Astrocyte (in vitro differentiated cells and primary cell): Measurements from ENCODE around the gene GORASP2. TPM values are rescaled to one million over a fixed set of nuclear protein-coding genes. Genes with fewer than 3 reads are reported as not detected.

Experiments
- DNase-seq: peaks from one replicate; pipeline ENCODE4 v3.0.0-alpha.2; 2010; ENCODE audit warnings: low read depth
- FAIRE-seq: peaks from 2 replicates; lab custom pipeline; 2011; peaks lifted over from hg19 to GRCh38; lab: Jason Lieb, UNC
- H2AFZ ChIP-seq: 2 replicates; pipeline ENCODE4 v1.6.0; 2012; ENCODE audit warnings: low read depth, low read length, inconsistent platforms
- H3K27ac ChIP-seq: 2 replicates; pipeline ENCODE4 v1.5.1; 2011; ENCODE audit warnings: low read depth, low read length, inconsistent platforms
- H3K27me3 ChIP-seq: 2 replicates; pipeline ENCODE4 v1.6.0; 2011; ENCODE audit warnings: low read length, inconsistent platforms; ENCODE audit not compliant: insufficient read depth
- H3K36me3 ChIP-seq: 2 replicates; pipeline ENCODE4 v1.5.1; 2011; ENCODE audit warnings: low read length, inconsistent platforms; ENCODE audit not compliant: insufficient read depth
- H3K4me1 ChIP-seq: 2 replicates; pipeline ENCODE4 v1.5.1; 2011; ENCODE audit warnings: low read length, inconsistent platforms; ENCODE audit not compliant: insufficient read depth
- H3K4me2 ChIP-seq: 2 replicates; pipeline ENCODE4 v1.6.0; 2012; ENCODE audit warnings: low read length, inconsistent platforms
- H3K4me3 ChIP-seq: 2 replicates; pipeline ENCODE4 v1.5.1; 2011; ENCODE audit warnings: low read depth, mild to moderate bottlenecking, low read length, inconsistent platforms; ENCODE audit not compliant: insufficient read depth
- H3K79me2 ChIP-seq: 2 replicates; pipeline ENCODE4 v1.6.0; 2012; ENCODE audit warnings: mild to moderate bottlenecking, low read length, inconsistent platforms; ENCODE audit not compliant: insufficient read depth
- H3K9ac ChIP-seq: 2 replicates; pipeline ENCODE4 v1.6.0; 2012; ENCODE audit warnings: mild to moderate bottlenecking, low read length, inconsistent platforms
- H3K9me3 ChIP-seq: 2 replicates; pipeline ENCODE4 v1.5.1; 2012; ENCODE audit warnings: low read depth, mild to moderate bottlenecking, low read length, inconsistent platforms; ENCODE audit not compliant: insufficient read depth
- H4K20me1 ChIP-seq: 2 replicates; pipeline ENCODE4 v1.6.0; 2012; ENCODE audit warnings: low read length, inconsistent platforms; ENCODE audit not compliant: insufficient read depth
- H3K27ac Mint-ChIP-seq: one replicate; pipeline ENCODE4 v1.8.0; 2021; ENCODE audit warnings: mild to moderate bottlenecking, mixed read lengths; ENCODE audit not compliant: unreplicated experiment
- H3K27me3 Mint-ChIP-seq: one replicate; pipeline ENCODE4 v1.8.0; 2021; ENCODE audit warnings: low read depth, mixed read lengths; ENCODE audit not compliant: unreplicated experiment
- H3K36me3 Mint-ChIP-seq: one replicate; pipeline ENCODE4 v1.8.0; 2021; ENCODE audit warnings: low read depth, mixed read lengths; ENCODE audit not compliant: unreplicated experiment
- H3K4me1 Mint-ChIP-seq: one replicate; pipeline ENCODE4 v1.8.0; 2021; ENCODE audit warnings: low read depth, mixed read lengths; ENCODE audit not compliant: unreplicated experiment
- H3K4me3 Mint-ChIP-seq: one replicate; pipeline ENCODE4 v1.8.0; 2021; ENCODE audit warnings: mild to moderate bottlenecking, moderate library complexity, mixed read lengths; ENCODE audit not compliant: unreplicated experiment
- H3K9me3 Mint-ChIP-seq: one replicate; pipeline ENCODE4 v1.8.0; 2021; ENCODE audit warnings: mild to moderate bottlenecking, mixed read lengths; ENCODE audit not compliant: unreplicated experiment
- EZH2 ChIP-seq: IDR thresholded peaks from 2 replicates; pipeline ENCODE4 v1.6.1; 2012; ENCODE audit warnings: mild to moderate bottlenecking, low read length, inconsistent platforms; ENCODE audit not compliant: insufficient read depth
- total RNA-seq: library from RNA; stranded (reverse); gene quantifications from 2 replicates; pipeline ENCODE4 v1.2.1, GENCODE V29; 2021
- TF ChIP-seq, protein P1 (sequence below): IDR thresholded peaks from 2 replicates; pipeline ENCODE4 v1.5.1; 2011; ENCODE audit warnings: low read depth, mild to moderate bottlenecking, inconsistent platforms, low read length, moderate library complexity; ENCODE audit not compliant: insufficient read depth

GORASP2 gene
- total RNA-seq, 1 donor from 2014 or later = 116 TPM

DNA sequence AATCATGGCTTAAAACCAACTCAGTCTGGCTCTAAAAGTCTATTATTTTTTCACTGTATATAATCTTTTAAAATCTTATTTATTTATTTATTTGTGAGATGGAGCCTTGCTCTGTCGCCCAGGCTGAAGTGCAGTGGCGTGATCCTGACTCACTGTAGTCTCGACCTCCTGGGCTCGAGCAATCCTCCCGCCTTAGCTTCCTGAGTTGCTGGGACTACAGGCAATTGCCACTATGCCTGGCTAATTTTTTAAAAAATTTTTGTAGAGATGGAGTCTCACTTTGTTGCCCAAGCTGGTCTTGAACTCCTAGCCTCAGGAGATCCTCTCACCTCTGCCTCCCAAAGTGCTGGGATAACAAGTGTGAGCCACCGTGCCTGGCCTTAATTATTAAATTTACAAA is 14.5 kb downstream of the GORASP2 start:
- FAIRE-seq = no peak
- DNase-seq = no peak
- H3K4me1 ChIP-seq = no peaks in the 10 kb centered on the region
- H4K20me1 ChIP-seq = peaks cover 97% of the 10 kb centered on the region
- no peaks in the 10 kb centered on the region for H3K9me3 Mint-ChIP-seq
- peaks cover 100% of the 10 kb centered on the region for H3K79me2 ChIP-seq
- no peak overlapping the region for H3K9ac ChIP-seq
- H3K4me3 Mint-ChIP-seq = no peak overlapping the region
- H3K4me3 ChIP-seq = no peak overlapping the region
- no peaks in the 10 kb centered on the region for H3K27me3 Mint-ChIP-seq
- no peaks in the 10 kb centered on the region for H3K9me3 ChIP-seq
- no peaks in the 10 kb centered on the region for H3K36me3 Mint-ChIP-seq
- TF ChIP-seq, protein P1, sequence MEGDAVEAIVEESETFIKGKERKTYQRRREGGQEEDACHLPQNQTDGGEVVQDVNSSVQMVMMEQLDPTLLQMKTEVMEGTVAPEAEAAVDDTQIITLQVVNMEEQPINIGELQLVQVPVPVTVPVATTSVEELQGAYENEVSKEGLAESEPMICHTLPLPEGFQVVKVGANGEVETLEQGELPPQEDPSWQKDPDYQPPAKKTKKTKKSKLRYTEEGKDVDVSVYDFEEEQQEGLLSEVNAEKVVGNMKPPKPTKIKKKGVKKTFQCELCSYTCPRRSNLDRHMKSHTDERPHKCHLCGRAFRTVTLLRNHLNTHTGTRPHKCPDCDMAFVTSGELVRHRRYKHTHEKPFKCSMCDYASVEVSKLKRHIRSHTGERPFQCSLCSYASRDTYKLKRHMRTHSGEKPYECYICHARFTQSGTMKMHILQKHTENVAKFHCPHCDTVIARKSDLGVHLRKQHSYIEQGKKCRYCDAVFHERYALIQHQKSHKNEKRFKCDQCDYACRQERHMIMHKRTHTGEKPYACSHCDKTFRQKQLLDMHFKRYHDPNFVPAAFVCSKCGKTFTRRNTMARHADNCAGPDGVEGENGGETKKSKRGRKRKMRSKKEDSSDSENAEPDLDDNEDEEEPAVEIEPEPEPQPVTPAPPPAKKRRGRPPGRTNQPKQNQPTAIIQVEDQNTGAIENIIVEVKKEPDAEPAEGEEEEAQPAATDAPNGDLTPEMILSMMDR = no peak
- no peak for TF ChIP-seq EZH2
- H2AFZ ChIP-seq = no peak overlapping the region
- H3K4me2 ChIP-seq = no peak overlapping the region
- H3K4me1 Mint-ChIP-seq = peaks cover 18% of the 10 kb centered on the region
- no peaks in the 10 kb centered on the region for H3K36me3 ChIP-seq
- no peaks in the 10 kb centered on the region for H3K27me3 ChIP-seq
- no peak overlapping the region for H3K27ac ChIP-seq
- no peak overlapping the region for H3K27ac Mint-ChIP-seq

DNA sequence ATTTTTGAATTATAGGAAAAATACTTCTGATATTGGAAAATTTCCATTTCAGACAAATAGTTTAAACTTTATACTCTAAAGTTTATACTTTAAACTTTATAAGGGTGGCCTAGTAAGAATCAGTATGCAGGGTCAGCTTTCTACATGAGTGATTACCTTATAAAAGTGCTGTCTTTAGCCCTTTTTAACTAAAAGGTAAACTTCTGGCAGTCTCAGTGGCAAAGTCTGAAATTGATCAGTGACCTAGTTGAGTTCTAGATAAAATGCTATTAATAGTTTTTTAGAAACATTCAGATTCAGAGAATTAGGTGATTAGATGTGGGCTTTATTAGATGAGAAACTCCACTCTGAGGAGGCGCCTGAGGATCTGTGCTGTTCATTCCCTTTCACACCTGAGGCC is 15.5 kb downstream of the GORASP2 start:
- no peak overlapping the region for H3K27ac ChIP-seq
- no peaks in the 10 kb centered on the region for H3K9me3 ChIP-seq
- H4K20me1 ChIP-seq = peaks cover 97% of the 10 kb centered on the region
- FAIRE-seq (no peak), DNase-seq (no peak)
- H3K27me3 ChIP-seq = no peaks in the 10 kb centered on the region
- no peak overlapping the region for H2AFZ ChIP-seq
- H3K4me3 Mint-ChIP-seq = no peak overlapping the region
- no peaks in the 10 kb centered on the region for H3K27me3 Mint-ChIP-seq
- H3K4me3 ChIP-seq = no peak overlapping the region
- H3K36me3 ChIP-seq = peaks cover 2% of the 10 kb centered on the region
- H3K27ac Mint-ChIP-seq = no peak overlapping the region
- peaks cover 100% of the 10 kb centered on the region for H3K79me2 ChIP-seq
- H3K9me3 Mint-ChIP-seq = no peaks in the 10 kb centered on the region
- no peaks in the 10 kb centered on the region for H3K4me1 ChIP-seq
- H3K36me3 Mint-ChIP-seq = peaks cover 2% of the 10 kb centered on the region
- TF ChIP-seq, protein P1 = no peak
- TF ChIP-seq EZH2 = no peak
- H3K9ac ChIP-seq = no peak overlapping the region
- no peak overlapping the region for H3K4me2 ChIP-seq
- peaks cover 12% of the 10 kb centered on the region for H3K4me1 Mint-ChIP-seq

DNA sequence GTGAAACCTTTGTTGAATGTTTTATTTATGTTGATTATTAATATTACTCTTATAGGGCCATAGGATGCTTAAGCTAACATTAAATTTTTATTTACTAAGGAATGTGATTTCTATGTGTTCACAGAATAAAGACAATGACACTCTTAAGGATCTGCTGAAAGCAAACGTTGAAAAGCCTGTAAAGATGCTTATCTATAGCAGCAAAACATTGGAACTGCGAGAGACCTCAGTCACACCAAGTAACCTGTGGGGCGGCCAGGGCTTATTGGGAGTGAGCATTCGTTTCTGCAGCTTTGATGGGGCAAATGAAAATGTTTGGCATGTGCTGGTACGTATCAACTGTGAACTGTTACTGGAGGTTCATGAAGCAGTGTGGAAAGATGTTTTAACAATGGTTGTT is 20.4 kb downstream of the GORASP2 start:
- Mint-ChIP-seq H3K4me3 (no peak overlapping the region), H3K4me1 (peaks cover 12% of the 10 kb centered on the region), H3K9me3 (no peaks in the 10 kb centered on the region), H3K36me3 (peaks cover 24% of the 10 kb centered on the region), H3K27ac (no peak overlapping the region), H3K27me3 (no peaks in the 10 kb centered on the region)
- FAIRE-seq (no peak), DNase-seq (no peak)
- Histone ChIP-seq H3K4me2 (no peak overlapping the region), H3K27ac (no peak overlapping the region), H3K36me3 (peaks cover 48% of the 10 kb centered on the region), H4K20me1 (peaks cover 84% of the 10 kb centered on the region), H2AFZ (no peak overlapping the region), H3K4me1 (no peaks in the 10 kb centered on the region), H3K4me3 (no peak overlapping the region), H3K9ac (no peak overlapping the region), H3K9me3 (no peaks in the 10 kb centered on the region), H3K27me3 (no peaks in the 10 kb centered on the region), H3K79me2 (peaks cover 75% of the 10 kb centered on the region)
- no peak for TF ChIP-seq EZH2
- TF ChIP-seq, protein P1 = no peak
